HG02610 (cell line): ENCODE results near the gene PNISR.

Experiments used
- ATAC-seq: cut with Tn5 transposase; IDR thresholded peaks from one replicate; pipeline ENCODE4 v1.9.1; 2021; ENCODE audit warnings: mild to moderate bottlenecking, moderate library complexity; ENCODE audit not compliant: unreplicated experiment

PNISR gene

DNA sequence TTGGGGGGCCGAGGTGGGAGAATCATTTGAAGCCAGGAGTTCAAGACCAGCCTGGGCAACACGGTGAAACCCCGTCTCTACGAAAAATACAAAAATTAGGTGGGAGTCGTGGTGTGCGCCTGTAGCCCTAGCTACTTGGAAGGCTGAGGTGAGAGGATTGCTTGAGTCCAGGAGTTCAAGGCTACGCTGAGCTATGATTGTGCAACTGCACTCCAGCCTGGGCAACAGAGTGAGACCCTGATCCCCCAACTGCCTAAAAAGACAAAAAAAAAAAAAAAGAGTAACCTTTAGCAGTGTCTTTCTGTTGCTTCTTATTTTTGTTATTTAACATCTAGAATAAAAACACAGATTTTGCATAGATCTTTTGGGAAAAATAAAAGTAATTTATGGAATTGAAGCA, 18.0 kb downstream of the PNISR start:
- no peak for ATAC-seq

DNA sequence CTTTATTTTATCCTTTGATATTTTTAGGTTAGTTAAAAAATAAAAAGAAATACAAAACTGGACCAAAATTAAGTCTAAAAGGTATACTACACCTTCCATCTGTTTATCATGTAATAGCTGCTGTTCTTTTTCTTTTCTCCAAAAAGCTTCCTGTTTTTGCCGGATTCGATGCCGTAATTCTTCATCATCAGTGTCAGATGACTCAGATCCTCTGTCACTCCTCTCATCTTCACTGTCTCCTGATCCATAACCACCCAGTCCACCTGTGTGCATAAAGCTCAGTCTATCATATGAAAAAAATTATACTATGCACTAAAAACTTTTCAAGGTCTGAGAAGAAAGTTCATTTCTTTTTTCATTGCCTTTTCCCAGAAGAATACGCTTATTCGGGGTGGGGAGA, 22.7 kb downstream of the PNISR start:
- no peak for ATAC-seq

DNA sequence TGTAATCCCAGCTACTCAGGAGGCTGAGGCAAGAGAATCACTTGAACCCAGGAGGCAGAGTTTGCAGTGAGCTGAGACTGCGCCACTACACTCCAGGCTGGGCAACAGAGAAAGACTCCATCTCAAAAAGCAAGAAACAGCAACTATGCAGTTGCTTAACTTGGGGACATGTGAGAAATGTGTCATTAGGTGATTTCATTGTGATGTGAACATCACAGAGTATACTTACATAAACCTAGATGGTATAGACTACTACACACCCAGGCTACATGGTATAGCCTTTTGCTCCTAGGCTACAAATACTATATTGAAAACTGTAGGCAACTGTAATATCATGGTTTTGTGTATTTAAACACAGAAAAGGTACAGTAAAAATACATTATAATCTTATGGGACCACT, 27.8 kb downstream of the PNISR start:
- ATAC-seq: no peak

DNA sequence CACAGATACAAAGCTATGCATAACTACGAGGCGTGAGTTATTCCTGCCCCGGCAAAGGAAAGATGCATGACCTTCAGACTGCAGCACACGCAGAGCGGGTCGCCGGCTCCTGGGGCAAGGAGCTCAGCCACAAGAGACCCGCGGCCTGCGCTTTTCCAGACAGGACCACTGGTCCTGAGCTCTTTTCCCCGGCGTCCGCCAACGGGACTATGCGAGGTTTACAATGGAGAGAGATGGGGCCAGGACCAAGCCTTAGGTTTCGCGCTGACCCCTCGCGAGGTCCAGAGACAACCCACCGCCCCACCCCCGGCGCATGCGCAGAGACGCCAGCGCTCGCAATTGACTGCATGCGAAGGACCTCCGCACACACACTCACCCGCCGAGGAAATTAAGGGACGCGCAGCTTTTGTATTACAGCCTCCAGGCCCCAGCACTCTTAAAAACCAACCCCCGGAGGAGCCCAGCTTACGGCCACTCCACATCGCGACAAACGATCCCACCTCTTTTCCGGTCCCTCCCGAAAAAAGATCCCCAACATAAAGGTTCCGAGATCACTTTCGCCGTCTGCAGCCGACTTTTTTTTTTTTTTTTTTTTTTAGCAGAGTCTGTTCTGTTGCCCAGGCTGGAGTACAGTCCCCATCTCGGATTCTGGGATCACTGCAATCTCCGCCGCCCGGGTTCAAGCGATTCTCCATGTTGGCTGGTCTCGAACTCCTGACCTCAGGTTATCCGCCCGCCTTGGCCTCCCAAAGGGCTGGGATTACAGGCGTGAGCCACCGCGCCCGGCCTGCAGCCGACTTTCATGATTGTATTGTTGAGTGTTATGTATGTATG, 31.2 kb downstream of the PNISR start, which contains the start of gene COQ3:
TSS of gene COQ3 (minus strand) at position 498 of the 834 bp plus-strand sequence. CDS start at position 482, 16 bp downstream.
- ATAC-seq: peak; percentile 80

DNA sequence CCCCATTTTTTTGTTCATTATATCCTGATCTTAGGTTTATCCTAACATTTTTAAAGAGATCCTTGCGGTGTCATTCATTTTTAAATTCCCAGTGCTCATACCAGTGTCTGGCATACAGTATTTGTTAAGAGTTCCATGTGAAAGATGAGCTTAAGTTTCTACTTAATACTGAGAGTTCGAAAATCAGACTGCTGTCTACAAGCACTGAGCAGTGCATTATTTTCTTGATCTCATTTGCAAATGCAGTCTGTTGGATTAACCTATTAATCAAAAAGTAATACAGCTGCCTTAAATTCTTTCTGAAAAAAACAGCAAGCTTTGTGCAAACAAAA, 31.8 kb downstream of the PNISR start:
- ATAC-seq: peak; percentile 8

DNA sequence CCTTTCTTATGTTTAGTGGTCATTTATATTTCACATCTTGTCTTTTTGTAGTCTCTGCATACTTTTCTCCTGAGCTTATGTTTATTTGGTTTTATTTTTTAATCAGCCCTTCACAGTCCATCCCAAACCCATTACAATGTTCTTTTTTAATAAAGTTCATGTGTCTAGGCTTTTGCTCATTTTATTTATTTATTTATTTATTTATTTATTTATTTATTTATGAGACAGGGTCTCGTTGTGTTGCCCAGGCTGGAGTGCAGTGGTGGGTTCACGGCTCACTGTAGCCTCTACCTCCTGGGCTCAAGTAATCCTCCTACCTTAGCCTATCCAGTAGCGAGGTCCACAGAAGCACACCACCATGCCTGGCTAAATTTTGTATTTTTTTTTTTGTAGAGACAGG, 34.2 kb downstream of the PNISR start:
- no peak for ATAC-seq

DNA sequence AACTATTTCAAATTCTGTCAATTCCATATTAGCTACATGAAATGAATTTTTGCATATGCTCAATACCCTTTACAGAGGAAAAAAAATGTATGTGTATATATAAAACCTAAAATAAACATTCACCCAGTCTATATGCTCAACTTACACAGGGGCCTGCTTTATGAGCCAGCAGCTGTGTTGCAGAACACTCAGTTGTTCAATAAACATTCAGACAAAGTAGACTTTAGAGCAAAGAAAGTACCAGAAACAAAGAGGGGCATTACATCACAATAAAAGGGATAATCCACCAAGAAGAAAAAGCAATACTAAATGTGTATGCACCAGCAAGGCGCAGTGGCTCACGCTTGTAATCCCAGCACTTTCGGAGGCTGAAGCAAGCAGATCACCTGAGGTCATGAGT, 40.6 kb downstream of the PNISR start:
- ATAC-seq: no peak

DNA sequence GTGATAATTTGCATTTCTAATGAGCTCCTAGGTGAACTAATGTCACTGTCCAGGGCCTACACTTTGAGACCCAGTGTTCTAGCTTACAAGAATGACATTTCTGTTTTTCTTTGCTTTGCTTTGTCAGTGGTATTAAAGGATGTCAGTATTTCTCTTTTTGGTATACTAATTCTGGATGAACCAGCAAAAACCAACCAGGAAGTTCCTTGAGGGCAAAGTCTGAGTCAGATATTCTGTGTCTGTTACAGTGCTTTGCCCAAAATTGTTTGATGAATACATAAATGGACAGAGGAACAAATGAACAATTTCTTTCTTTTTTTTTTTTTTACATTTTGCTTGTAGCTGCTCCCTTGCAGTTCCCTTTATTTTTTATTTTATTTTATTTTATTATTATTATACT, 46.5 kb downstream of the PNISR start:
- ATAC-seq: no peak

DNA sequence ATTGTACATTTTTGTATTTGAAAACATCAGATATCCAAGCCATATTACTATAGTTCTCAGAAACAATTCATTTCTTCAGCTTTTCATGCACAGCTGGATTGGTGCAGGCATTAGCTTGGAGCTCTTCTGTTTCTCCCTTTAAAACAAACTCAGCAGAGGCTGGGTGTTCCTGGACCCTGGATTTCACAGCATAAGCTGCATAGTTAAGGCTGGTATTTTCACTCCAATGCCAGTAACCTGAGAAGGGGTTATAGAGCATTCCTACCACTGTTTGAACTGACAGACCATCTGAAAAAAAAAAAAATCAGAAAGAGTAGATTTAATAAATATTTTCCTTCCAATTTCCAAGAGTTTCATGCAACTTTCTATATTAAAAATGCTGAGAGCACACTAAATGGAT, 55.6 kb downstream of the PNISR start:
- ATAC-seq: no peak

DNA sequence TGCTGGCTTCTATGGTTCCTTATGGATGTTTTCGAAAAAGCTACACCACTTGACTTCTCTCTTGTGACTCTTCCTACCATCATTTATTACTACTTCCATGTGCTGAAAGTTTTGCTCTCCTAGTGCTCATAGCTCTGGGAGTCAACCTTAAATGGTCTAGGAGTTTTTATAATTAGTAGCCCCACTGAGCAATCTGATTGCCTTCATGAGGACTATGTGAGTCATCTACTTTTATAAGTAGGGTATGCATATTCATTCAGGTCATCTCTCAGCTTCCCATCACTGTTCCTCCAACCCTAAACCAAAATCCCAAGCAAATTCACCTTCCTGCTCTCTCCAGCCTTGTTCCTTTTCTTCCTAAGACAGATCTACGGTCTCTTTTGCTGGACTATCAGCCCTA, 58.3 kb downstream of the PNISR start:
- ATAC-seq: no peak

DNA sequence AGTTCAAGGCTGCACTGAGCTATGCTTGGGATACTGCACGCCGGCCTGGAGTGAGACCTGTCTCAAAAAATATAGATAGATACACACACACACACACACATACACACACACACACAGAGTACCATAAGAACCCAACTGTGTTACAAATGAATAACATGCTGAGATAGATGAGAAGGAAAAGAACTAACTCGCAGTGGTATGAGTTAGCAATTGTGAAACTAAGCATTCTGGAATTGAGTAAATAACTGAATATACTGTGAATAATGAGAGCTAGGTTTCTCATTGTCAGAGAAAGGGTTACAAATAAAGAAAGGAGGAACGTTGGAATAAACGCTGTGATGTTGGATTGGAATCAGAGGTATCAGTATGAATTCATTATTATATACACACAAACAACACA, 61.1 kb downstream of the PNISR start:
- peak; percentile 96 for ATAC-seq

DNA sequence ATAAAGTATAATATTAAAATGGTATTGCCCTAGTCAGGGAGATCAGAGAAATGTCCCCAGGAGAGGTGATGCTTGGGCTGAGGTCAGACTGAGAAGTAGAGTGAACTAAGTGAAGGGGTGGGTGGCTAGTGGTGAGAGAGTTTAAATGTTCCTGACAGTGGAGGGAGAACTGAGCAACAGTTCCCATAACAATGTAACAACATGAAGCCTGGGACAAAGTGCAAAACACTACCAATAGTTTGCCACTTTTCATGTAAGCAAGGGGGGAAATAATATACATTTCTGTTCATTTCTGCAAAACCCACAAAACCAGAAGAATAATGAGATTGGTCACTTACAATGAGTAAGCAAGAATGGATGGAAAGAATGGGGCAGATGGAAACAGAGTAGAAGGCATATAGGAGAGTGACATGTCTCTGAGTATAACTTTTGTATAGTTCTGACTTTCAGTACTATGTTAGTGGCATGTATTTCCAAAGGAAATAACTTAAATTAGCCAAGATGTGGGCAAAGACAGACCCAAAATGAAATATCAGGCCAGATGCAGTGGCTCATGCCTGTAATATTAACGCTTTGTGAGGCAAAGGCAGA, 62.3 kb downstream of the PNISR start:
- ATAC-seq: peak; percentile 38

DNA sequence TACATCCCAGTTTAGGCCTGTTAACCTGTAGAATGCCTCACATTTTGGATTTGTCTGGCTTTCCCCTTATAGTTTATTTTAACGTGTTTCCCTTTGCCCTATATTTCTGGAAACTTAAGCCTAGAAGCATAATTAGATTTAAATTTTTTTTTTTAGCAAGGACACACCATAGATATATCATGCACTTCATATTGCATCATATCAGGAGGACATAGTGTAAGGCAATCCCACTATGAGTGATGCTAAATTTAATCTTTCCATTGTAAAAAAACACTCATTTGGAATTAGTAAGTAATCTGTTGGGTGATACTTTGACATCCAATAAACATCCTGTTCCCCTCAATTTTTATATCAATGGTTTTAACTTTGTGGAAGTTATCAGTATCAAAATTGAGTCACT, 65.3 kb downstream of the PNISR start:
- ATAC-seq: no peak

DNA sequence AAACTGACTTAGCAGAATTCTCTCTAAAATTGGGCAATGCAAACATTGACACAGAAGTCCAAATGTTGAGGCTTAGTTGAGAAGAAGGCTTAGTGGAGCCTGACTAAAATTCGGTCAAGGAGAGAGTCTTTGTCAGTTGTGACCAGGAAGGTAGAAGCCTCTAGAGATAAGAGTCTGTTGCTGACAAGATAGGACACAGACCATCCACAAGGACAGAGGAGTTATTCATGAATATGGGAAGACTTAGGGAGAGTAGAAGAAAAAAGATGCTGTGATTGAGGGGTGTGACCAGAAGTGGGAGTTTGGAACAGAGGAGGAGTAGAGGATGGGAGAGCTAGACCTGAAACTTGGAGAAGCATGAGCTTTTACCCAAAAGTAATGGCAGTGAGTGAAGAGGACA, 68.5 kb downstream of the PNISR start:
- no peak for ATAC-seq

DNA sequence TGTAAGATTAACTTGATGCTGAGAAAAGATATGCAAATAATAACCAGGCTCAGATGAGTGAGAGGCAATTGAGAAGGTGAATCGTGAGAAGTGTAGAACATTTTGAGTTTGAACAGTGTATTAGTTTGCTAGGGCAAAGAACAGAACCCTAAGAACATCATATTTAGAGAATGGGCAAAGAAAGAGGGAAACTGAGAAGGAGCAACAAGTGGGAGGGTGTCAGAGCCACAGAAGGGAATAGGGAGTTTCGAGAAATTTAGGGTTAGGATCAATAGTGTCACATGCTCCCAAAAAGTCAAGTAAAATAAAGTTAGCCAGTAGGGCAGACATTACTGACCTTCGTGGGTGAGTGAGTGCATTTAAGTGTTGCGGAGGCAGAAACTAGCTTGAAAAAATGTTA, 70.1 kb downstream of the PNISR start:
- no peak for ATAC-seq

DNA sequence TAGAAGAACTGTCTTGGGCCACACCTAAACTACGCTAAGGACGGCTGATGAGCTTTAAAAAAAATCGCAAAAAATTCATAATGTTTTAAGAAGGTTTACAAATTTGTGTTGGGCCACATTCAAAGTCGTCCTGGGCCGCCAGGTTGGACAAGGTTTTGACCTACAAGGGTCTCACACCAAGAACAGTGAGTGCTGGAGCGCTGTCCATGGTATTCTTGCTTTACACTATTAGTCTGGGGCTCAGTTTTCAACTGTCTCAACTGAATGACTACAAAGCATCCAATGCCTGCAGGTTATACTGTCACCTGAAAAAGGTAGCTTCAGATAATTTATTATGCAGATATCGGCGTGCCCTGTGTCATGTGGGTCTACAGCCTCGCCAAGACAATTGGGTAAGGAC, 72.0 kb downstream of the PNISR start:
- no peak for ATAC-seq

DNA sequence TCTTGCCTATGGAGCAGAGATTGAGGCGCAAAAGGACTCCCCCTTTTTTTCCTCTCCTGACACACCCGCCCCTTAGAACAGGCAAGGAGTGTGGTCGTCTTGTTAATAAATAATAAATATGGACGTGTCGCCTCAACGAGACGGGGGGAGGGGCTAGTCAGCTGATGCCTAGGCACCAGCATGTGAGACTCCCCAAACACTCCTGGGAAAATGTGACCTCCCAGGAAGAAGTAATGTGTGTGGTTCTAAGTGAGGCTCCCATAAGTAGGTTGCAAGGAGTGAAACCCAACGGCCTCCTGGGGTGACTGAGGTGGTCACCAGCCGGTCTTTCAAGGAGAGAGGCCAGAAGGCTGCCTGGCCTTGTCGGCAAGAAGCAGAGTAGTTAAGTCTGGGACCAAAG, 74.5 kb downstream of the PNISR start:
- no peak for ATAC-seq

DNA sequence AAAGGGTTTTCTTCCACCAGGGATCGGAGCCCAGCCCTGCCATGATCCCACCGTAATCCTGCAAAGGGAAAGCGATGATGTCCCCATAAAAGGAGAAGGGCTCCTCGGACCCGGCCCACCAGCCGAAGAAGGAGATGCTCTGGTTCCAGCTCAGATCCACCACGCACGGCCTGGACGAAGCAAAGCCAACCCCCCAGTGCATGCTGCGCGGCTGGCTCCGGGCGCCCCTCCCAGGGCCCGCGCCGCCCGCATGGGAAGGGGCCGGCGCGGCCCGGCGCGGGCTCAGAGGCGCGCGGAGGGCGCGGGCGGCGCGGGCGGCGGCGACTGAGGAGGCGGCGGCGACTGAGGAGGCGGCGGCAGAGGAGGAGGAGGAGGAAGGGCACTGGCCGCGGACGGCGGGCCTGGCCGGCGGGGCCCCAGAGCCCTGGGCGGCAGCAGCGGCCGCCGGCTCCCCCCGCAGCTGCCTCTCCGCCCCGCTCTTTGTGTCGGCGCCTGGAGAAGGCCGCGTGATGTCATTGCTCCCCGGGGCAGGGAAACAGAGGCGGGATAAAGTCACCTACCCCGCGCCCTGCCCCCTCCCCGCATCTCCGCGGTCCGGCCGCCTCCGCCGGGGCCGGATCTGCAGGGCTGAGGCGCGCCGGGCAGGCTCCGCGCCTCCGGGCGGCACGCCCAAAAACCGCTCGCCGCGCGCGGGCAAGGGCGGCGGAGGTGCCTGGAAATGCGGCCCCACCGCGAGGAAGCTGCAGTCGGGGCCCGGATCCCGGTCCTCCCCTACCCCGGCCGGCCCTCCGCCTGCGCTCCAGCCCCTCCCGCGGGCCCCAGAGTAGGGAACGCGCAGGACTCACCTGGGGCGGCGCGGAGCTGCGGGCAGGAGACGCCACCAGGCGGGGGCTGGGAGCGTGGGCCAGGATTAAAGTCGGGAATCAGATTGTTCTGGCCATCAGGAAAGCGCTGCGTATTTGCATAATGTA, 75.7 kb downstream of the PNISR start, which contains the start of gene FAXC:
TSS of gene FAXC (minus strand) at position 504 of the 971 bp plus-strand sequence. CDS start at position 202, 302 bp downstream.
- ATAC-seq: peak; percentile 53

DNA sequence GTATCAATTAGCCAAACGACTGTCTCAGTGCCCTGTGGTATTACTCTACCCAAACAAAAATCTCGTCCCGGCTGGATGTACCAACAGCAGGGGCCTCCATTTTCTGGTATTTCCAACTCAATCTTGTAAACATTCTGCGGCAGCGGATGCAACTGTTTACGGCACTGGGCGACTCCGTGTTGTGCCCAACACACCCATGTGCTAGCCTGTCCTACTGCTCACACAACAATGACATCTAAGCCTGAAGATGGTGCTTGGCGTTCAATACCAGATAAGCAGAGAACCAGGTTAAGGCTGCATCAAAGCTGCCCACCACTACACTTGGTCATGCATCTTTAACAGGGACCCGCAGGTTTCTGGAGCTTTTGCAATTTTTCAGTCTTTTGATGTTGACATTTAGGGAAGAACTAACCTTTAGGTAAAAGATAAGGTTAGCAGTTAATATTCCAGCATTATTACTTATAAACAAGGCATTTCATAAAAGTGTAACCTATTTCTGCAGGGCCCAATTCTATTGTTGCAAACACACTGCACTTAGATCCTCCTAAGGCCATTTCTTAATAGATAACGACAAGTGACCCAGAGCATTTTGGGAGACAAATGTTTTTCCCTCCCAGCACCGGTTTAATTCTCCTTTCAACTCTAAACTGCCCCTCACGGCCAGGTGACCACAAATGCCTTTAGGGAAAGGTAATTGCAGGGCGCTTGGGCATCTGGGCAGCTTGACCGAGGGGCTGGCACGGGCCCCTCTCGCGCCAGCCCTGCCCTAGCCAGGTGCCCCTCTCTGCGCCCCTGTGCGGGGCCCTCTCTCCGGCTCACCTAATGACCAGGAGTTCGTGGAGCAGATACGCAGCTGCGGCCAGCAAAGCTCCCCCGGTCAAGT, 76.6 kb downstream of the PNISR start:
- ATAC-seq: no peak
